Memory B cell (primary cell): ENCODE measurements around the gene SLC44A1.

ENCODE experiments used
- ATAC-seq: fragments of 150-1000 bp; cut with Tn5 transposase; 2 replicates; pipeline ENCODE4 v1.10.0; 2021; ENCODE audit warnings: low read depth, mild to moderate bottlenecking, moderate library complexity
- DNase-seq, 2 donors: peaks; one replicate each; pipeline ENCODE4 v3.0.0; 2022; ENCODE audit warnings: low spot score in 2 of 2
- H3K27ac Mint-ChIP-seq: one replicate; pipeline ENCODE4 v1.8.0; 2022; ENCODE audit warnings: mild to moderate bottlenecking, moderate library complexity, mixed read lengths
- H3K27me3 Mint-ChIP-seq: one replicate; pipeline ENCODE4 v1.8.0; 2022; ENCODE audit warnings: mixed read lengths
- H3K36me3 Mint-ChIP-seq: one replicate; pipeline ENCODE4 v1.8.0; 2022; ENCODE audit warnings: mild to moderate bottlenecking, mixed read lengths
- H3K4me1 Mint-ChIP-seq: one replicate; pipeline ENCODE4 v1.8.0; 2022; ENCODE audit warnings: mixed read lengths
- H3K4me3 Mint-ChIP-seq: one replicate; pipeline ENCODE4 v1.8.0; 2022; ENCODE audit warnings: mild to moderate bottlenecking, moderate library complexity, mixed read lengths
- H3K9me3 Mint-ChIP-seq: one replicate; pipeline ENCODE4 v1.8.0; 2022; ENCODE audit warnings: mixed read lengths

The SLC44A1 gene

DNA sequence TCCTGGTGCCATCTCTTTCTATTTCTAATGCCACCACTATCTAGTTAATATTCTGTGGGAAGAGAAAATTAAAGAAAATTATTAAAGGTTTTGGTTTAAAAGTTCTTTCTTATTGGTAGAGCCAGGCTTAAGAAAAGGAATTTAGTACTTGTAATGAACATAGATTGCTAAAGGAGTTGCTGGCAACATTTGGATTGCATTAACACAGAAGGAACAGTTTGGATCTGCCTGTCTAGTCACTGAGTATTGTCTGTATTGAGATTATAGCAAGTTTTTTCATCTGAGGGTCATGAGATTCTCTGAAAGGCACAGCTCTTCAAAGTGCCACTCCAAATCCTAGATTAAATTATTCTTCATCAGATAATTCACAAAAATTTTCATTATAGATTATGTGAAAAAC, 235.4 kb downstream of the SLC44A1 start:
- H3K9me3 Mint-ChIP-seq: no peaks in the 10 kb centered on the region
- no peak for DNase-seq

DNA sequence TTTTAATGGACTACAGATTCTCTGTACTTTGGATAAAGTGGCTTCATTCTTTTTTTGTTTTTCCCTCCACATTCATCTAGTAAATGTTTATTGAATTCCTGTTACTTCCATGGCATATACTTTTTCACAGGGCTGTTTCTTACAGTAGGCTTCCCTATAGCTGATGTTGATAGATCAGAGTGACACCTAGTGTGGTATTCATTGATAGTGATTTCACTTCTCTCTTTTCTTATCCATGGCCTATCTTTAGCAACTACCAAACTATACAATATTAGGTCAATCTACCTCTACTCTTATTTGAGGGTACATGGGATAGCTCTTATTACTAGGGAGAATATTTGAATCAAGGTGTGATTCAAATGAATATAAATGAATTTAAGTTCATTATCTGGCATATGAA, 239.2 kb downstream of the SLC44A1 start:
- ATAC-seq (peak; percentile 46), DNase-seq (no peak)
- H3K9me3 Mint-ChIP-seq: no peaks in the 10 kb centered on the region
- H3K4me3 Mint-ChIP-seq: no peak overlapping the region
- H3K27me3 Mint-ChIP-seq: no peaks in the 10 kb centered on the region
- H3K36me3 Mint-ChIP-seq: peaks cover 6% of the 10 kb centered on the region
- peak overlapping the region; percentile 11 for H3K27ac Mint-ChIP-seq
- H3K4me1 Mint-ChIP-seq: peaks cover 5% of the 10 kb centered on the region

More for the DNA sequence above, 235.4 kb downstream of the SLC44A1 start:
- Mint-ChIP-seq H3K4me3 (no peak overlapping the region), H3K36me3 (peaks cover 1% of the 10 kb centered on the region), H3K4me1 (peaks cover 5% of the 10 kb centered on the region), H3K27me3 (no peaks in the 10 kb centered on the region), H3K27ac (no peak overlapping the region)
- no peak for ATAC-seq

DNA sequence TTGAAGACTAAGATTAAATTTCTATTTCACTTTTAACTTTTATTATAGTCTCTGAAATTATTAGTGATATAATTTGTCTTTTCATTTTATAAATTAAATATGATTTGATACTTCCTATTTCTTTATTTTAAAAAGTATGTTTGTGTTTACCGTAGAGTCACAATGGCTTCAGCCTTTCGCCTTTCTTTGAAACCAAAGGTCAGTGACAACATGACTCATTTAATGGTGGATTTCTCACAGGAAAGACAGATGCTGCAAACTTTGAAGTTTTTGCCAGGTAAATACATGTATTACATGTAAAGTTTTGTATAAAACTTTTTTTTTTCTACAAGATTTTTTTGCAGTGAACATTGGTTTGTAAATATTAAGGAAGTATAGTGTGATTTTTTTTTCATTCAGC, 239.8 kb downstream of the SLC44A1 start:
- H3K36me3 Mint-ChIP-seq: peaks cover 6% of the 10 kb centered on the region
- H3K27ac Mint-ChIP-seq: no peak overlapping the region
- H3K4me1 Mint-ChIP-seq: peaks cover 5% of the 10 kb centered on the region
- H3K9me3 Mint-ChIP-seq: no peaks in the 10 kb centered on the region
- H3K27me3 Mint-ChIP-seq: no peaks in the 10 kb centered on the region
- ATAC-seq (no peak), DNase-seq (no peak)
- H3K4me3 Mint-ChIP-seq: no peak overlapping the region

DNA sequence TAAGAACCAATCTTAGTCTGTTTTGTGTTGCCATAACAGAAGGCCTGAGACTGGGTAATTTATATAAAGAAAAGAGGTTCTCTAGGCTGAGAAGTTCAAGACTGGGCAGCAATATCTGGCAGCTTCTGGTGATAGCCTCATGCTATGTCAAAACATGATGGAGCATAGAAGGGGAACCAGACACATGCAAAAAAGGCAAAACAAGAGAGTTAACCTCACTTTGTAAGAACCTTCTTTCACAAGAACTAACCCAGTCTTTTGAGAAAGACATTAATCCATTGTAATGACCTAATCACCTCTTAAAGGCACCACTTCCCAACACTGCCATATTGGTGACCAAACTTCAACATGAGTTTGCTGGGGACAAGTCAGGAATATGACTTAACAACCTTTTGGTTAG, 240.7 kb downstream of the SLC44A1 start:
- Mint-ChIP-seq H3K27ac (no peak overlapping the region), H3K36me3 (peaks cover 9% of the 10 kb centered on the region), H3K4me1 (peaks cover 5% of the 10 kb centered on the region), H3K27me3 (no peaks in the 10 kb centered on the region), H3K4me3 (no peak overlapping the region), H3K9me3 (no peaks in the 10 kb centered on the region)
- ATAC-seq (no peak), DNase-seq (no peak)
